ENCODE measurements around the gene TNFRSF6B.
A peak's percentile ranks its signal among the peaks of the same experiment; 100 is the strongest.
"Not testable (repeated sequence)": the region's sequence is repeated elsewhere in the genome, so short reads cannot be mapped to it uniquely, and the experiment has no call there.

TNFRSF6B gene

GRCh38 chr20:63712191-63712590, 15.7 kb downstream of the TNFRSF6B start:
- DNase-seq, result no peak

GRCh38 chr20:63714858-63715257, 18.4 kb downstream of the TNFRSF6B start:
- DNase-seq, result no peak

DNA sequence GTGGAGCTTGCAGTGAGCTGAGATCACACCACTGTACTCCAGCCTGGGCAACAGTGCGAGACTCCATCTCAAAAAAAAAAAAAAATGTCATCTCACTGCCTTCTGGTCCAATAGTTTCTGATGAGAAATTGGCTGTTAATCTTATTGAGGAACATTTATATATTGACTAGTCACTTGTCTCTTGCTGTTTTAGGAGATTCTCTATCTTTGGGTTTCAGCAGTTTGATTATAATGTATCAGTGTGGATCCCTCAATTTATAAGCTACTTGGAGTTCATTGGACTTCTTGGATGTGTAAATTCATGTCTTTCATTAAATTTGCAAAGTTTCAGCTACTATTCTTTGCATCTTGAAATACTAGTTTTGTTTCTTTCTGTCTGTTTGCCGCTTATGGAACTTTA, 22.5 kb downstream of the TNFRSF6B start:
- DNase-seq, result no peak

- DNase-seq, result not testable (repeated sequence)
These were observed 26.6 kb downstream of the TNFRSF6B start for GRCh38 chr20:63722967-63723622.

GRCh38 chr20:63730189-63730733, 33.8 kb downstream of the TNFRSF6B start:
- not testable (repeated sequence) for DNase-seq

- no peak for DNase-seq
These were observed 35.0 kb downstream of the TNFRSF6B start for GRCh38 chr20:63731410-63731809.

- no peak for DNase-seq
These were observed 36.0 kb downstream of the TNFRSF6B start for GRCh38 chr20:63732118-63733095.

GRCh38 chr20:63733117-63733516, 36.7 kb downstream of the TNFRSF6B start:
- no peak for DNase-seq

DNA sequence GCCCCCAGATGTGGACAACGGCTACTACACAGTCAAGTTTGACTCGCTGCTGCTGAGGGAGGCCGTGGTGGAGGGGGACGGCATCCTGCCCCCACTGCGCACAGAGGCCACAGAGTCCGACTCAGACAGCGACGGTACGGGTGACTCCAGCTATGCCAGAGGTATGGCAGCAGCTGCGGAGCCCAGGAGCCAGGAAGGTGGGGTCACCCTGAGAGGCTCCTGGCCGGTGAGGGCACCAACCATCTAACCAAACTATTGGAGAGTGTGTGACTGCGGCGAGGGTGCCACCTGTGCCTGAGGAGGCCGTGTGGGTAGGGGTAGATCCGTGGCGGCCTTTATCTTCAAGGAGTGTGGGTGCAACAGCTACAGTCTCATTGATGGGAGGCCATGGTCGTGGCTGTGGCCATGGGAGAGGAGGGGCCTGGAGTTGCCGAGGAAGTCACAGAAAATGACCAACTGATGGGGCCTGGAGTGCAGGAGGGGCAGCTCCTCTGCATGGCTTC, 37.2 kb downstream of the TNFRSF6B start:
- no peak for DNase-seq

- no peak for DNase-seq
These were observed 37.9 kb downstream of the TNFRSF6B start for GRCh38 chr20:63734111-63734945.

DNA sequence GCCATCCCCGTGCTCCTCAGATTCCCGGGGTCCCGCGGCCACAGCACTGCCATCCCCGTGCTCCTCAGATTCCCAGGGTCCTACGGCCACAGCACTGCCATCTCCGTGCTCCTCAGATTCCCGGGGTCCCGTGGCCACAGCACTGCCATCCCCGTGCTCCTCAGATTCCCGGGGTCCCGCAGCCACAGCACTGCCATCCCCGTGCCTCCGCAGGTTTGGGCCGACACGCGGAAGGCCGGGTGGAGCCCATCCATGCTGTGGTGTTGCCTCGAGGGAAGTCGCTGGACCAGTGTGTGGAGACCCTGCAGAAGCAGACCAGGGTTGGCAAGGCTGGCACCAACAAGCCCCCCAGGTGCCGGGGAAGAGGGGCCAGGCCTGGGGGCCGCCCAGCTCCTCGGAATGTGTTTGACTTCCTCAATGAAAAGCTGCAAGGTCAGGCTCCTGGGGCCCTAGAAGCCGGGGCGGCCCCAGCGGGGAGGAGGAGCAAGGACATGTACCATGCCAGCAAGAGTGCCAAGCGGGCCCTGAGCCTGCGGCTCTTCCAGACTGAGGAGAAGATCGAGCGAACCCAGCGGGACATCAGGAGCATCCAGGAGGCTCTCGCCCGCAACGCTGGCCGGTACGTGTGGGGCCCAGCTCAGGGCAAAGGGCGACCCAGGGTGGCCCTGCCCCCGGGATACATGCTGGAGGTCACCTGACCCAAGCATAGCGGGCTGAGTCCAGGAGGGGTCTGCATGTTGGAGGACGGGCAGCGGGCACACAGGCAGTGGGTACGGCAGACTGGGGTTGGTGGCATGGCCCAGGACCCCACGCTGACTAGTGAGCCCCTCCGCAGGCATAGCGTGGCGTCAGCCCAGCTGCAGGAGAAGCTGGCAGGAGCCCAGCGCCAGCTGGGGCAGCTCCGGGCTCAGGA, 38.8 kb downstream of the TNFRSF6B start:
- no peak for DNase-seq

- DNase-seq, result peak; percentile 79
These were observed 39.6 kb downstream of the TNFRSF6B start, which contains the start of gene LIME1 for GRCh38 chr20:63735859-63736718. Gene LIME1 (plus strand): TSS chr20:63736664. CDS start chr20:63737550, 886 bp downstream.

- peak; percentile 59 for DNase-seq
These were observed 40.6 kb downstream of the TNFRSF6B start for GRCh38 chr20:63736893-63737694.

DNA sequence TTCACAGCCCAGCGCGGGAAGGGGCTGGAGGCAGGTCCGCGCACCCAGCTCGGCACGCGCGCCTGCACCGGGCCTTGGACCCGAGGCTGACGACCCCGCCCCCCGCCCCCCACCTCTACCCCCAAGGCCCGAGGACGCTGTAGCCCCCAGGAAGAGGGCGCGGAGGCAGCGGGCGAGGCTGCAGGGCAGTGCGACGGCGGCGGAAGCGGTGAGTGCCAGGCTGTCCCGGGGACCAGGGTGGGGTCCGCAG, 41.2 kb downstream of the TNFRSF6B start:
- no peak for DNase-seq

GRCh38 chr20:63737945-63738686, 41.7 kb downstream of the TNFRSF6B start:
- DNase-seq, result peak; percentile 39

GRCh38 chr20:63738687-63739129, 42.3 kb downstream of the TNFRSF6B start:
- DNase-seq, result peak; percentile 33

DNA sequence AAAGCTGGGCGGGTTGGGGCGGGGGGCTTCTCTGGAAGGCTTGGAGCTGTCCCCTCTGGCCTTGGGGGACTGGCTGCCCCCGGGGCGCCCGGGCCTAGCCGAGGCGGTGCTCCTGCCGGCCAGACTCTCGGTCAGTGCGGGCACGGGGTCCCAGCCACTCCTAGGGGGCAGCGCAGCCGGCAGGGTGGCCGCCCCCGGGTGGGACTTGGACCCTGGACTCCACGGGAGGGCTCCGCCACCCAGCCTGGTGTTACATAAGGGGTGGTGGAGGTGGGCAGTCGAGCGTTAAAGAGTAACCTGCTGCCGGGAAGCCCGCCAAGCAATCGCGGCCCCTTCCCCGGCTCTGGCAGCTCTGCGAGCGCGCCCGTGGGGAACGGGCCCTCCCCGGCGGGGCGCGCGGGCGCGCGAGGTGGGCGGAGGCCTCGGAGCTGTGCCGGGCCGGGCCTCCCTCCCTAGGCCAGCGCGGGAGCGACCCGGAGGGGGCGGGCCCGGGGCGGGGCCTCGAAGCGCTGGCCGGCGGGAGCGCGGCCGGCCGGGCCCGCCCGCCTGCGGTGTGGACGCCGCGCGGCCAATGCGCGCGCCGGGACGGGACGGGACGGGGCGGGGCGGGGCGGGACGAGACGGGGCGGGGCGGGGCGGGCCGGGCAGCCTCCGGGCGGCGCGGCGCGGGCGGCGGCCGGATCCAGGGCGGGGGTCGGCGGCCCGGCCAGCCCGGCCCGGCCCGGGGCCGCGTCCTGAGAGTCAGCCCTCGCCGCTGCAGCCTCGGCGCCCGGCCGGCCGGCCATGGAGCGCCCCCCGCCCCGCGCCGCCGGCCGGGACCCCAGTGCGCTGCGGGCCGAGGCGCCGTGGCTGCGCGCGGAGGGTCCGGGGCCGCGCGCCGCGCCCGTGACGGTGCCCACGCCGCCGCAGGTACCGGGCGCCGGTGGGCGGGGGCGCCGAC, 42.9 kb downstream of the TNFRSF6B start, which contains the start of gene SLC2A4RG:
TSS of gene SLC2A4RG (plus strand) at position 647 of the 940 bp plus-strand sequence. CDS start at position 784, 137 bp downstream.
- DNase-seq, result peak; percentile 52

Measured in activated CD4-positive, alpha-beta T cell treated with anti-CD3 and anti-CD28 coated beads, Interleukin-2, amount 50 U/mL, for 1 hour (primary cell).